HepG2 (cell line): ENCODE measurements around the gene PET117. TPM values are rescaled to one million over a fixed set of nuclear protein-coding genes. Genes with fewer than 3 reads are reported as not detected.

Experiments used
- ATF7 ChIP-seq, 2 experiments: fragments of 450-650 bp in 1 of 2; sonication (generic) in 1 of 2; formaldehyde crosslinking in 1 of 2; IDR thresholded peaks; 2 replicates each; pipeline versions ENCODE4 v1.4.0 to v1.6.1; 2016 to 2020; ENCODE audit warnings: antibody characterized with exemption in 1 of 2, mild to moderate bottlenecking in 1 of 2, missing genetic modification reagents in 1 of 2
- BORCS8-MEF2B ChIP-seq: sonication (generic); formaldehyde crosslinking; IDR thresholded peaks from 2 replicates; pipeline ENCODE4 v1.8.0; 2022; ENCODE audit warnings: mild to moderate bottlenecking, missing genetic modification reagents
- CAMTA2 ChIP-seq: sonication (generic); formaldehyde crosslinking; IDR thresholded peaks from 2 replicates; pipeline ENCODE4 v1.4.0; 2020; ENCODE audit warnings: mild to moderate bottlenecking, missing genetic modification reagents, borderline replicate concordance
- FOXO1 ChIP-seq: sonication (generic); formaldehyde crosslinking; IDR thresholded peaks from 2 replicates; pipeline ENCODE4 v1.4.0; 2020; ENCODE audit warnings: missing genetic modification reagents
- KAT7 ChIP-seq: IDR thresholded peaks from 2 replicates; pipeline ENCODE4 v1.6.1; 2018; ENCODE audit warnings: borderline replicate concordance, missing compliant biosample characterization
- MEF2D ChIP-seq: sonication (generic); formaldehyde crosslinking; IDR thresholded peaks from 2 replicates; pipeline ENCODE4 v1.5.1; 2020; ENCODE audit warnings: mild to moderate bottlenecking, missing genetic modification reagents
- ZNF263 ChIP-seq: sonication (generic); formaldehyde crosslinking; IDR thresholded peaks from 2 replicates; pipeline ENCODE4 v1.4.0; 2020; ENCODE audit warnings: missing genetic modification reagents
- ZNF724P ChIP-seq: sonication (generic); formaldehyde crosslinking; IDR thresholded peaks from 2 replicates; pipeline ENCODE4 v1.8.0; 2022; ENCODE audit warnings: missing genetic modification reagents, borderline replicate concordance
- ZNF737 ChIP-seq: sonication (generic); formaldehyde crosslinking; IDR thresholded peaks from 2 replicates; pipeline ENCODE4 v1.5.0; 2020; ENCODE audit warnings: missing genetic modification reagents, mild to moderate bottlenecking, borderline replicate concordance
- ZNF776 ChIP-seq: sonication (generic); formaldehyde crosslinking; IDR thresholded peaks from 2 replicates; pipeline ENCODE4 v1.4.0; 2020; ENCODE audit warnings: mild to moderate bottlenecking, missing genetic modification reagents
- polyA plus RNA-seq, 8 experiments: library from polyadenylated mRNA; depleted of rRNA in 3 of 8; stranded (reverse) in 7 of 8; unstranded in 1 of 8; fragments of >200 nt; fragmentation: Illumina TruSeq in 4 of 8; extraction: Trizol in 4 of 8; gene quantifications; 2 replicates each; pipeline versions ENCODE4 v1.2.1 to v1.2.3, GENCODE V29; 2011 to 2016; ENCODE audit warnings: low read depth in 4 of 8, missing spikeins in 1 of 8, mixed read lengths in 1 of 8; ENCODE audit not compliant: insufficient read depth in 1 of 8
- total RNA-seq, 5 experiments: library from RNA; depleted of rRNA; stranded (reverse); fragments of >200 nt; fragmentation: Illumina TruSeq; extraction: Trizol; gene quantifications; 2 replicates each; pipeline ENCODE4 v1.2.3, GENCODE V29; 2016; ENCODE audit warnings: low read depth in 1 of 5
- TF ChIP-seq, protein P1 (sequence below): sonication (generic); formaldehyde crosslinking; IDR thresholded peaks from 2 replicates; pipeline ENCODE4 v1.4.0; 2020; ENCODE audit warnings: missing genetic modification reagents
- TF ChIP-seq, protein P2 (sequence below): sonication (generic); formaldehyde crosslinking; IDR thresholded peaks from 2 replicates; pipeline ENCODE4 v1.4.0; 2020; ENCODE audit warnings: missing genetic modification reagents
- TF ChIP-seq, protein P3 (sequence below): sonication (generic); formaldehyde crosslinking; IDR thresholded peaks from 2 replicates; pipeline ENCODE4 v1.4.0; 2020; ENCODE audit warnings: mild to moderate bottlenecking, missing genetic modification reagents
- TF ChIP-seq, protein P4 (sequence below): sonication (generic); formaldehyde crosslinking; IDR thresholded peaks from 2 replicates; pipeline ENCODE4 v1.5.0; 2020; ENCODE audit warnings: mild to moderate bottlenecking, missing genetic modification reagents, moderate library complexity
- TF ChIP-seq, protein P5 (sequence below): sonication (generic); formaldehyde crosslinking; IDR thresholded peaks from 2 replicates; pipeline ENCODE4 v1.4.0; 2020; ENCODE audit warnings: missing genetic modification reagents
- TF ChIP-seq, protein P6 (sequence below): sonication (generic); formaldehyde crosslinking; IDR thresholded peaks from 2 replicates; pipeline ENCODE4 v1.4.0; 2020; ENCODE audit warnings: missing genetic modification reagents, low read depth, mild to moderate bottlenecking, borderline replicate concordance
- TF ChIP-seq, protein P7 (sequence below): sonication (generic); formaldehyde crosslinking; IDR thresholded peaks from 2 replicates; pipeline ENCODE4 v1.5.1; 2020; ENCODE audit warnings: missing genetic modification reagents, mild to moderate bottlenecking, borderline replicate concordance

Gene PET117
- total and polyA plus RNA-seq, 2 of the 13 experiments (the other 11 are each of a cell fraction or from before 2014, with no cell fraction given): 22.2 to 48.2 TPM

DNA sequence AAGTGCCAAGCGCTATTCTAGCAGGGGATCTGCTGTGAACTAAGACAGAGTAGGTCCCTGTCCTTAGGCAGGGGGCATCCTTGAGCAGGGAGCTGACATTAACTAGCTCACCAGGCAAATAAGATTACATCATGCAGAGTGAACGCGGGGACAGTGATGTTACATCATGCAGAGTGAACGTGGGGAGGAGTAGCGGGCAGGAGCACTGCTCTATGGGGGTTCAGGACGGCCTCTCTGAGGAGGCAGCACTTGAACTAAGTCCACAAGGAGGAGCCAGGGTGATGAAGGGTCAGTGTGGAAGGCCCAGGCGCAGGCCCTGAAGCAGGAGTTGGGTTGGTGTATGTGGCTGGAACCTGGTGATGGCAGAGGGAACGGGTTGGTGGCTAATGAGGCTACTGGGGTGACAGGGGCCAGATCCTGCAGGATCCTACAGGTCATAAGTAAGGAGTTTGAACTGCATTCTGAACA, 38.7 kb downstream of the PET117 start (continued):
- TF ChIP-seq ZNF737 (CRISPR knock-in tag): peak; percentile 77; the same call in 1 of the 2 replicates
- TF ChIP-seq, protein P1, sequence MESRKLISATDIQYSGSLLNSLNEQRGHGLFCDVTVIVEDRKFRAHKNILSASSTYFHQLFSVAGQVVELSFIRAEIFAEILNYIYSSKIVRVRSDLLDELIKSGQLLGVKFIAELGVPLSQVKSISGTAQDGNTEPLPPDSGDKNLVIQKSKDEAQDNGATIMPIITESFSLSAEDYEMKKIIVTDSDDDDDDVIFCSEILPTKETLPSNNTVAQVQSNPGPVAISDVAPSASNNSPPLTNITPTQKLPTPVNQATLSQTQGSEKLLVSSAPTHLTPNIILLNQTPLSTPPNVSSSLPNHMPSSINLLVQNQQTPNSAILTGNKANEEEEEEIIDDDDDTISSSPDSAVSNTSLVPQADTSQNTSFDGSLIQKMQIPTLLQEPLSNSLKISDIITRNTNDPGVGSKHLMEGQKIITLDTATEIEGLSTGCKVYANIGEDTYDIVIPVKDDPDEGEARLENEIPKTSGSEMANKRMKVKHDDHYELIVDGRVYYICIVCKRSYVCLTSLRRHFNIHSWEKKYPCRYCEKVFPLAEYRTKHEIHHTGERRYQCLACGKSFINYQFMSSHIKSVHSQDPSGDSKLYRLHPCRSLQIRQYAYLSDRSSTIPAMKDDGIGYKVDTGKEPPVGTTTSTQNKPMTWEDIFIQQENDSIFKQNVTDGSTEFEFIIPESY (CRISPR knock-in tag): peak; percentile 96
- TF ChIP-seq ZNF776 (CRISPR knock-in tag): no peak
- TF ChIP-seq FOXO1: no peak
- TF ChIP-seq, protein P2, sequence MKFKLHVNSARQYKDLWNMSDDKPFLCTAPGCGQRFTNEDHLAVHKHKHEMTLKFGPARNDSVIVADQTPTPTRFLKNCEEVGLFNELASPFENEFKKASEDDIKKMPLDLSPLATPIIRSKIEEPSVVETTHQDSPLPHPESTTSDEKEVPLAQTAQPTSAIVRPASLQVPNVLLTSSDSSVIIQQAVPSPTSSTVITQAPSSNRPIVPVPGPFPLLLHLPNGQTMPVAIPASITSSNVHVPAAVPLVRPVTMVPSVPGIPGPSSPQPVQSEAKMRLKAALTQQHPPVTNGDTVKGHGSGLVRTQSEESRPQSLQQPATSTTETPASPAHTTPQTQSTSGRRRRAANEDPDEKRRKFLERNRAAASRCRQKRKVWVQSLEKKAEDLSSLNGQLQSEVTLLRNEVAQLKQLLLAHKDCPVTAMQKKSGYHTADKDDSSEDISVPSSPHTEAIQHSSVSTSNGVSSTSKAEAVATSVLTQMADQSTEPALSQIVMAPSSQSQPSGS (CRISPR knock-in tag): peak; percentile 90
- TF ChIP-seq, protein P3, sequence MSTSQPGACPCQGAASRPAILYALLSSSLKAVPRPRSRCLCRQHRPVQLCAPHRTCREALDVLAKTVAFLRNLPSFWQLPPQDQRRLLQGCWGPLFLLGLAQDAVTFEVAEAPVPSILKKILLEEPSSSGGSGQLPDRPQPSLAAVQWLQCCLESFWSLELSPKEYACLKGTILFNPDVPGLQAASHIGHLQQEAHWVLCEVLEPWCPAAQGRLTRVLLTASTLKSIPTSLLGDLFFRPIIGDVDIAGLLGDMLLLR (CRISPR knock-in tag): 0 out of 2 replicates have a peak, but pooled peaks have one; percentile 42
- TF ChIP-seq CAMTA2: 0 out of 2 replicates have a peak, but pooled peaks have one; percentile 35
- TF ChIP-seq, protein P4, sequence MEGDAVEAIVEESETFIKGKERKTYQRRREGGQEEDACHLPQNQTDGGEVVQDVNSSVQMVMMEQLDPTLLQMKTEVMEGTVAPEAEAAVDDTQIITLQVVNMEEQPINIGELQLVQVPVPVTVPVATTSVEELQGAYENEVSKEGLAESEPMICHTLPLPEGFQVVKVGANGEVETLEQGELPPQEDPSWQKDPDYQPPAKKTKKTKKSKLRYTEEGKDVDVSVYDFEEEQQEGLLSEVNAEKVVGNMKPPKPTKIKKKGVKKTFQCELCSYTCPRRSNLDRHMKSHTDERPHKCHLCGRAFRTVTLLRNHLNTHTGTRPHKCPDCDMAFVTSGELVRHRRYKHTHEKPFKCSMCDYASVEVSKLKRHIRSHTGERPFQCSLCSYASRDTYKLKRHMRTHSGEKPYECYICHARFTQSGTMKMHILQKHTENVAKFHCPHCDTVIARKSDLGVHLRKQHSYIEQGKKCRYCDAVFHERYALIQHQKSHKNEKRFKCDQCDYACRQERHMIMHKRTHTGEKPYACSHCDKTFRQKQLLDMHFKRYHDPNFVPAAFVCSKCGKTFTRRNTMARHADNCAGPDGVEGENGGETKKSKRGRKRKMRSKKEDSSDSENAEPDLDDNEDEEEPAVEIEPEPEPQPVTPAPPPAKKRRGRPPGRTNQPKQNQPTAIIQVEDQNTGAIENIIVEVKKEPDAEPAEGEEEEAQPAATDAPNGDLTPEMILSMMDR (CRISPR knock-in tag): peak; percentile 33
- TF ChIP-seq, protein P5, sequence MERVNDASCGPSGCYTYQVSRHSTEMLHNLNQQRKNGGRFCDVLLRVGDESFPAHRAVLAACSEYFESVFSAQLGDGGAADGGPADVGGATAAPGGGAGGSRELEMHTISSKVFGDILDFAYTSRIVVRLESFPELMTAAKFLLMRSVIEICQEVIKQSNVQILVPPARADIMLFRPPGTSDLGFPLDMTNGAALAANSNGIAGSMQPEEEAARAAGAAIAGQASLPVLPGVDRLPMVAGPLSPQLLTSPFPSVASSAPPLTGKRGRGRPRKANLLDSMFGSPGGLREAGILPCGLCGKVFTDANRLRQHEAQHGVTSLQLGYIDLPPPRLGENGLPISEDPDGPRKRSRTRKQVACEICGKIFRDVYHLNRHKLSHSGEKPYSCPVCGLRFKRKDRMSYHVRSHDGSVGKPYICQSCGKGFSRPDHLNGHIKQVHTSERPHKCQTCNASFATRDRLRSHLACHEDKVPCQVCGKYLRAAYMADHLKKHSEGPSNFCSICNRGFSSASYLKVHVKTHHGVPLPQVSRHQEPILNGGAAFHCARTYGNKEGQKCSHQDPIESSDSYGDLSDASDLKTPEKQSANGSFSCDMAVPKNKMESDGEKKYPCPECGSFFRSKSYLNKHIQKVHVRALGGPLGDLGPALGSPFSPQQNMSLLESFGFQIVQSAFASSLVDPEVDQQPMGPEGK: peak; percentile 23; the same call in 1 of the 2 replicates
- TF ChIP-seq ATF7 (IDR thresholded peaks at IDR 0.05): peak; percentile 89
- TF ChIP-seq ATF7 (CRISPR knock-in tag; IDR thresholded peaks at IDR 0.05): no peak
- peak; percentile 22; the same call in 1 of the 2 replicates for TF ChIP-seq BORCS8-MEF2B
- TF ChIP-seq ZNF263 (CRISPR knock-in tag): peak; percentile 93
- TF ChIP-seq KAT7: no peak
- TF ChIP-seq ZNF724P: 0 out of 2 replicates have a peak, but pooled peaks have one; percentile 39
- TF ChIP-seq, protein P6, sequence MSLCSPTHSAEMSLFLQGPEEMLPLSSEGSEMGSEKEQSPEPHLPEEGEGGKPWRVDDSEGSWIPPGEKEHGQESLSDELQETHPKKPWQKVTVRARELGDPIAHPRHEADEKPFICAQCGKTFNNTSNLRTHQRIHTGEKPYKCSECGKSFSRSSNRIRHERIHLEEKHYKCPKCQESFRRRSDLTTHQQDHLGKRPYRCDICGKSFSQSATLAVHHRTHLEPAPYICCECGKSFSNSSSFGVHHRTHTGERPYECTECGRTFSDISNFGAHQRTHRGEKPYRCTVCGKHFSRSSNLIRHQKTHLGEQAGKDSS (CRISPR knock-in tag): 0 out of 2 replicates have a peak, but pooled peaks have one; percentile 64
- TF ChIP-seq, protein P7, sequence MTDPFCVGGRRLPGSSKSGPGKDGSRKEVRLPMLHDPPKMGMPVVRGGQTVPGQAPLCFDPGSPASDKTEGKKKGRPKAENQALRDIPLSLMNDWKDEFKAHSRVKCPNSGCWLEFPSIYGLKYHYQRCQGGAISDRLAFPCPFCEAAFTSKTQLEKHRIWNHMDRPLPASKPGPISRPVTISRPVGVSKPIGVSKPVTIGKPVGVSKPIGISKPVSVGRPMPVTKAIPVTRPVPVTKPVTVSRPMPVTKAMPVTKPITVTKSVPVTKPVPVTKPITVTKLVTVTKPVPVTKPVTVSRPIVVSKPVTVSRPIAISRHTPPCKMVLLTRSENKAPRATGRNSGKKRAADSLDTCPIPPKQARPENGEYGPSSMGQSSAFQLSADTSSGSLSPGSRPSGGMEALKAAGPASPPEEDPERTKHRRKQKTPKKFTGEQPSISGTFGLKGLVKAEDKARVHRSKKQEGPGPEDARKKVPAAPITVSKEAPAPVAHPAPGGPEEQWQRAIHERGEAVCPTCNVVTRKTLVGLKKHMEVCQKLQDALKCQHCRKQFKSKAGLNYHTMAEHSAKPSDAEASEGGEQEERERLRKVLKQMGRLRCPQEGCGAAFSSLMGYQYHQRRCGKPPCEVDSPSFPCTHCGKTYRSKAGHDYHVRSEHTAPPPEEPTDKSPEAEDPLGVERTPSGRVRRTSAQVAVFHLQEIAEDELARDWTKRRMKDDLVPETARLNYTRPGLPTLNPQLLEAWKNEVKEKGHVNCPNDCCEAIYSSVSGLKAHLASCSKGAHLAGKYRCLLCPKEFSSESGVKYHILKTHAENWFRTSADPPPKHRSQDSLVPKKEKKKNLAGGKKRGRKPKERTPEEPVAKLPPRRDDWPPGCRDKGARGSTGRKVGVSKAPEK (CRISPR knock-in tag): no peak
- TF ChIP-seq MEF2D (CRISPR knock-in tag): no peak
